MM.1S (cell line): Measurements from ENCODE around the gene B4GALT7.
"Not testable (repeated sequence)": the region's sequence is repeated elsewhere in the genome, so short reads cannot be mapped to it uniquely, and the experiment has no call there.

Experiments
- CTCF ChIP-seq: fragments of 300-600 bp; sonication (generic); IDR thresholded peaks from 2 replicates; pipeline ENCODE4 v1.5.1; 2016; ENCODE audit warnings: antibody characterized with exemption, low read length, mixed read lengths
- EZH2 ChIP-seq: fragments of 300-600 bp; sonication (generic); optimal IDR thresholded peaks from 2 replicates; pipeline ENCODE3; 2017; ENCODE audit warnings: low read depth, mild to moderate bottlenecking, antibody characterized with exemption, low read length, mixed read lengths

DNA sequence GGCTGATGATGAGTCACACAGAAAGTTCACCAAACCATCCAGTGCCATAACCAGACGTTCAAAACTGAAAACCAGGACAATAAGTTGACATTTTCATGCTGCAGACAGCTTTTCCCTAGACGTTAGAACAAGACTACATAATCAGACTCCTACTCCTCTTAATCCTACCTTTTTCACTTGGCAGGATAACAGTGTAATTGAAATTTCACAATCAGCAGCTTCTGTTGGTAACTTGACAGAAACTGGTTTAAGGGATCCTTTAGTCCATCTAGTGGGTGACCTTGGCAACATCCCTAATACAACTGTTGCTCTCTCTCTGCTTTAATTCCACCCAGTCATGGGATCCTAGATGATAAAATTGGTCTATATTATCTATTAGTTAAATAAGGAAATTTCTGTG is 57.9 kb downstream of the B4GALT7 start:
- not testable (repeated sequence) for TF ChIP-seq CTCF, EZH2
